ENCODE measurements around the gene XPA. TPM values are rescaled to one million over a fixed set of nuclear protein-coding genes. Genes with fewer than 3 reads are reported as not detected.

XPA gene
- total and polyA plus RNA-seq, 4 donors: 9.2 to 23.0 (median 10.5) TPM

DNA sequence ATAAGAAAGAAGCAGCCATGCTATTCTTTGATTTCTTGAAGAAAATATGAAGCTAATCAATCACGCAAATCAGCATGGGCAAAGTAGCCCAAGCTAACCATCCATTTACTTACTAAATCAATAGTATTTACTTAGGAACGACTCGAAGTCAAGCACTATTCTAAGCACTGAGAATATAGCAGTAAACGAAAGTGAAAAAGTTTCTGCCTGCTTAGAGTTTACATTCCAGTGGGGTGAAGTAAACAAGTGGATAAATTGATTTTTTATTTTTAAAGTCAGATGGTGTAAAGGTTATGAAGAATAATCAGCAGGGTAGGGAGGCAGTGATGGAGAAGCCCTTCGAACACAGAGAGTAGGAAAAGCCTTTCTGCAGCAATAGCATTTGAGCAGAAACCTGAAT, 69.5 kb downstream of the XPA start:
- Histone ChIP-seq H3K4me3 (no peak overlapping the region), H3K9ac (ENCODE audit: insufficient read depth in 1 of 2, low read length in 2 of 2) (no peak overlapping the region), H3K27me3 (ENCODE audit: control insufficient read depth in 3 of 3, insufficient read depth in 3 of 3, low read length in 2 of 3) (no peaks in the 10 kb centered on the region), H3K27ac (ENCODE audit: low read depth in 1 of 2, low read length in 1 of 2) (peak overlapping the region in 1 of 2 donors; percentile 5), H3K9me3 (ENCODE audit: control insufficient read depth in 4 of 4, insufficient read depth in 3 of 4, low read length in 3 of 4) (no peaks in the 10 kb centered on the region), H3K36me3 (ENCODE audit: control insufficient read depth in 4 of 4, insufficient read depth in 4 of 4, low read length in 4 of 4) (peaks cover 0 to 24% (median 10%) of the 10 kb centered on the region in 4 donors), H3K4me1 (ENCODE audit: control insufficient read depth in 5 of 5, insufficient read depth in 5 of 5, low read length in 5 of 5) (peaks cover 0 to 26% (median 7%) of the 10 kb centered on the region in 5 donors)
- 47 to 69% methylated on average over 5 of the region's 5 CpGs for WGBS, 2 donors
- ATAC-seq (ENCODE audit: insufficient read depth, low FRiP score) (no peak), DNase-seq (no peak)
- TF ChIP-seq, protein P1, sequence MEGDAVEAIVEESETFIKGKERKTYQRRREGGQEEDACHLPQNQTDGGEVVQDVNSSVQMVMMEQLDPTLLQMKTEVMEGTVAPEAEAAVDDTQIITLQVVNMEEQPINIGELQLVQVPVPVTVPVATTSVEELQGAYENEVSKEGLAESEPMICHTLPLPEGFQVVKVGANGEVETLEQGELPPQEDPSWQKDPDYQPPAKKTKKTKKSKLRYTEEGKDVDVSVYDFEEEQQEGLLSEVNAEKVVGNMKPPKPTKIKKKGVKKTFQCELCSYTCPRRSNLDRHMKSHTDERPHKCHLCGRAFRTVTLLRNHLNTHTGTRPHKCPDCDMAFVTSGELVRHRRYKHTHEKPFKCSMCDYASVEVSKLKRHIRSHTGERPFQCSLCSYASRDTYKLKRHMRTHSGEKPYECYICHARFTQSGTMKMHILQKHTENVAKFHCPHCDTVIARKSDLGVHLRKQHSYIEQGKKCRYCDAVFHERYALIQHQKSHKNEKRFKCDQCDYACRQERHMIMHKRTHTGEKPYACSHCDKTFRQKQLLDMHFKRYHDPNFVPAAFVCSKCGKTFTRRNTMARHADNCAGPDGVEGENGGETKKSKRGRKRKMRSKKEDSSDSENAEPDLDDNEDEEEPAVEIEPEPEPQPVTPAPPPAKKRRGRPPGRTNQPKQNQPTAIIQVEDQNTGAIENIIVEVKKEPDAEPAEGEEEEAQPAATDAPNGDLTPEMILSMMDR (IDR thresholded peaks at IDR 0.05; ENCODE audit: control extremely low read depth, extremely low read depth): no peak

DNA sequence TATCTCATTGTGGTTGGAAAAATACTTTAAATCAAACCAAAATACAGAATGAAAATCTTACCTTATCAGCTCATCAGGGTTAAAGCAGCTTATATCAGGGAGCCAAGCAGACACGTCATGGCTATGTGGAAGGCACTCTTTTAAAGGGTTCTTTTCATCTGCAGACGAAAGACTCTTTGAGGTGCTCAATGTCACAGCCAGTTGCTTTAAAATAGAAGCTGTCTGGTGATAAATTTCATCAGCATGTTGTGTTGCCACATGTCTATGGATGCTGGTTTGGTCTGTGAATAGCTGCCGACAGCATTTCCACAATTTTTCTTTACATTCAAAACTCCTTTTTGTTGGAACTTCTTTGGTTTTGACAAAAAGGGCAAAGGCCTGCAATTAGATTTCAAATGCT, 71.5 kb downstream of the XPA start:
- TF ChIP-seq, protein P1 (IDR thresholded peaks at IDR 0.05; ENCODE audit: control extremely low read depth, extremely low read depth): no peak

More for the DNA sequence above, 71.5 kb downstream of the XPA start:
- H3K4me1 ChIP-seq (ENCODE audit: control insufficient read depth in 5 of 5, insufficient read depth in 5 of 5, low read length in 5 of 5): peaks cover 0 to 18% (median 0%) of the 10 kb centered on the region in 5 donors
- H3K9ac ChIP-seq (ENCODE audit: insufficient read depth in 1 of 2, low read length in 2 of 2): no peak overlapping the region
- no peak for DNase-seq
- H3K4me3 ChIP-seq: no peak overlapping the region
- H3K27ac ChIP-seq (ENCODE audit: low read depth in 1 of 2, low read length in 1 of 2): peak overlapping the region in 1 of 2 donors; percentile 24
- ATAC-seq (ENCODE audit: insufficient read depth, low FRiP score): no peak
- H3K27me3 ChIP-seq (ENCODE audit: control insufficient read depth in 3 of 3, insufficient read depth in 3 of 3, low read length in 2 of 3): no peaks in the 10 kb centered on the region
- peaks cover 0 to 34% (median 17%) of the 10 kb centered on the region in 4 donors for H3K36me3 ChIP-seq (ENCODE audit: control insufficient read depth in 4 of 4, insufficient read depth in 4 of 4, low read length in 4 of 4)
- H3K9me3 ChIP-seq (ENCODE audit: control insufficient read depth in 4 of 4, insufficient read depth in 3 of 4, low read length in 3 of 4): no peaks in the 10 kb centered on the region
- 60 to 83% methylated on average over 3 of the region's 3 CpGs for WGBS, 2 donors

Other genes with a start within 250 kb of the XPA start
- gene TMOD1, start 195.7 kb downstream of the XPA start, total RNA-seq: 1 to 10 TPM; 2.4 to 7.8 TPM
- gene TMOD1, start 195.7 kb downstream of the XPA start, polyA plus RNA-seq: 1 to 10 TPM; 2.7 to 7.9 TPM
- gene TSTD2, start 64.0 kb downstream of the XPA start, total RNA-seq: 10 to 100 TPM; 17.1 to 26.6 TPM
- gene TSTD2, start 64.0 kb downstream of the XPA start, polyA plus RNA-seq: 10 to 100 TPM in 1 of 2 donors, 1 to 10 TPM in 1; 9.4 to 11.1 TPM
- gene NCBP1, start 63.5 kb downstream of the XPA start, total RNA-seq: 10 to 100 TPM; 24.0 to 30.0 TPM
- 10 to 100 TPM in 1 of 2 donors, 1 to 10 TPM in 1; 6.5 to 12.3 TPM for gene NCBP1, start 63.5 kb downstream of the XPA start, polyA plus RNA-seq
- under 1 TPM in 1 of 2 donors, not detected in 1; 0.06 TPM for gene FOXE1, start 155.9 kb upstream of the XPA start, total RNA-seq
- under 1 TPM; 0.08 to 0.14 TPM for gene FOXE1, start 155.9 kb upstream of the XPA start, polyA plus RNA-seq
- 10 to 100 TPM; 17.5 to 27.9 TPM for gene TRMO, start 225.2 kb upstream of the XPA start, total RNA-seq
- 10 to 100 TPM in 1 of 2 donors, 1 to 10 TPM in 1; 7.8 to 13.8 TPM for gene TRMO, start 225.2 kb upstream of the XPA start, polyA plus RNA-seq
- gene HEMGN, start 240.8 kb upstream of the XPA start, total RNA-seq: 10 to 100 TPM in 1 of 2 donors, under 1 TPM in 1; 0.34 to 21.6 TPM
- gene HEMGN, start 240.8 kb upstream of the XPA start, polyA plus RNA-seq: under 1 TPM; 0.14 to 0.27 TPM

Data from lung (tissue), 12 donors.